Measurements from ENCODE around the gene CNTN1. TPM values are rescaled to one million over a fixed set of nuclear protein-coding genes. Genes with fewer than 3 reads are reported as not detected.

The CNTN1 gene
- total and polyA plus RNA-seq, 2 of the 8 experiments (the other 6 are each of a cell fraction or from before 2014, with no cell fraction given), result 7.2 to 21.8 TPM

DNA sequence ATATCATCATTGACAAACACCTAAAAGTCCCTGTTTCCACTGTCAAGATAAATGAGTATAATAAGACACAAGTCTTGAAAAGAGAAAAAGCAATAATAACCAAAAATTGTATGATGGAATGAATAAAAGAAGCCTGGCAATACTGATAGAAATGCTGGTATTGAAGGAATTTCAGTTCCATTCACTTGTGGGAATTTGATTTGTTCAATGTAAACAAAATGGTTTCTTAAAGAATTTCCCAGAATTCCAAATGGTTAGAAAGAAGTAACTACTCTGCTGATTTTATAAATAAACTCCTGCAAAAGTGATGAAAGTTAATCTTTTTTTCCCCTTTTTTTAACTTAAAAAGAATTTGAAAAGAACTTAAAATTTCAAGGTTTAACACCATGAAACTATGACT is 366.0 kb downstream of the CNTN1 start:
- CTCF ChIA-PET (ENCODE audit: partially characterized antibody), result interaction anchor here (0.6 to 1.3 kb wide), 2 partner anchors 42 to 43 kb away, joined by 3 read pairs; no protein-coding TSS in a partner anchor

More for the DNA sequence above, 366.0 kb downstream of the CNTN1 start:
- DNase-seq (ENCODE audit: low read depth in 1 of 2, low spot score in 2 of 2) (no peak), FAIRE-seq (no peak)
- Histone ChIP-seq H2BK120ac (replicated peaks; ENCODE audit: low read depth, low read length) (no peak overlapping the region), H4K5ac (ENCODE audit: insufficient read length, low read depth, low read length) (no peak overlapping the region), H3K23me2 (ENCODE audit: low read depth, low read length) (no peaks in the 10 kb centered on the region), H3K27me3 (replicated peaks in 1 of 4; ENCODE audit: control insufficient read depth in 3 of 4, extremely low read depth in 1 of 4, insufficient read depth in 3 of 4, low read length in 3 of 4) (no peaks in the 10 kb centered on the region), H3K23ac (ENCODE audit: insufficient read length) (no peak overlapping the region), H4K8ac (ENCODE audit: extremely low read depth, insufficient read depth, low read length) (no peak overlapping the region), H3K4me2 (ENCODE audit: insufficient read depth in 1 of 2, low read depth in 2 of 2, low read length in 2 of 2) (no peak overlapping the region), H3K4me3 (ENCODE audit: extremely low read depth in 1 of 4, insufficient read depth in 2 of 4, low read depth in 3 of 4, low read length in 4 of 4) (no peak overlapping the region), H3K36me3 (ENCODE audit: control insufficient read depth in 2 of 4, insufficient read depth in 4 of 4, low read length in 3 of 4) (no peaks in the 10 kb centered on the region), H4K91ac (replicated peaks; ENCODE audit: insufficient read length, low read length) (no peak overlapping the region), H2BK15ac (ENCODE audit: low read length) (no peak overlapping the region), H3K79me2 (ENCODE audit: control insufficient read depth in 1 of 2, insufficient read depth in 2 of 2, low read length in 2 of 2) (no peaks in the 10 kb centered on the region), H3K4ac (replicated peaks; ENCODE audit: insufficient read length, low read depth, low read length) (no peak overlapping the region), H2BK12ac (ENCODE audit: low read depth, low read length) (no peak overlapping the region), H4K20me1 (replicated peaks in 1 of 2; ENCODE audit: control insufficient read depth in 1 of 2, insufficient read depth in 2 of 2, low read length in 2 of 2) (no peaks in the 10 kb centered on the region), H2AFZ (ENCODE audit: low read length) (no peak overlapping the region), H3K27ac (ENCODE audit: low read depth, low read length) (no peak overlapping the region), H3K9me3 (ENCODE audit: insufficient read depth in 2 of 2, low read depth in 1 of 2, low read length in 1 of 2) (no peaks in the 10 kb centered on the region), H3K4me1 (replicated peaks in 1 of 4; ENCODE audit: control insufficient read depth in 3 of 4, insufficient read depth in 4 of 4, low read length in 3 of 4) (peaks cover 0 to 4% (median 0%) of the 10 kb centered on the region in 4 experiments; a peak in 1 of 7 replicates), H3K18ac (ENCODE audit: extremely low read depth, low read length) (no peak overlapping the region), H3K9ac (replicated peaks in 1 of 4; ENCODE audit: extremely low read depth in 1 of 4, low read depth in 3 of 4, low read length in 3 of 4) (no peak overlapping the region), H2AK5ac (ENCODE audit: low read depth, low read length) (no peak overlapping the region), H2BK20ac (ENCODE audit: low read length) (no peak overlapping the region), H3K56ac (replicated peaks; ENCODE audit: insufficient read length, low read depth, low read length) (no peak overlapping the region), H2BK5ac (ENCODE audit: low read depth, low read length) (no peak overlapping the region), H3K79me1 (ENCODE audit: low read depth, low read length) (no peaks in the 10 kb centered on the region), H3K14ac (ENCODE audit: insufficient read length) (no peak overlapping the region)
- POLR2A ChIA-PET (ENCODE audit: partially characterized antibody), result no interaction called here
- TF ChIP-seq, protein P1, sequence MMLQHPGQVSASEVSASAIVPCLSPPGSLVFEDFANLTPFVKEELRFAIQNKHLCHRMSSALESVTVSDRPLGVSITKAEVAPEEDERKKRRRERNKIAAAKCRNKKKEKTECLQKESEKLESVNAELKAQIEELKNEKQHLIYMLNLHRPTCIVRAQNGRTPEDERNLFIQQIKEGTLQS (IDR thresholded peaks at IDR 0.05; ENCODE audit: insufficient read depth, low read depth, low read length), result no peak
- no peak for TF ChIP-seq SIX5 (IDR thresholded peaks at IDR 0.05; ENCODE audit: low read depth, low read length)

Data from H1 (cell line).